Neuronal stem cell (in vitro differentiated cells): ENCODE data around the gene INTS3.

ENCODE experiments used
- DNase-seq: peaks from one replicate; pipeline ENCODE4 v3.0.0-alpha.2; 2013; ENCODE audit warnings: low spot score
- H2AFZ ChIP-seq: one replicate; pipeline ENCODE4 v1.6.1; 2013; ENCODE audit warnings: mild to moderate bottlenecking, low read length, inconsistent platforms
- H2AK5ac ChIP-seq: 2 replicates; pipeline ENCODE4 v1.6.1; 2013; ENCODE audit warnings: low read depth, mild to moderate bottlenecking, inconsistent platforms, low read length, moderate library complexity, mixed read lengths
- H2BK120ac ChIP-seq: 2 replicates; pipeline ENCODE4 v1.6.1; 2013; ENCODE audit warnings: low read depth, mild to moderate bottlenecking, inconsistent platforms, low read length, moderate library complexity, mixed read lengths
- H2BK12ac ChIP-seq: one replicate; pipeline ENCODE4 v1.6.1; 2013; ENCODE audit warnings: low read length, inconsistent platforms
- H2BK15ac ChIP-seq: 2 replicates; pipeline ENCODE4 v1.6.1; 2013; ENCODE audit warnings: mild to moderate bottlenecking, low read length, inconsistent platforms, mixed read lengths
- H2BK5ac ChIP-seq: one replicate; pipeline ENCODE4 v1.6.1; 2013; ENCODE audit warnings: inconsistent platforms, mild to moderate bottlenecking, low read length, moderate library complexity
- H3K14ac ChIP-seq: one replicate; pipeline ENCODE4 v1.6.1; 2013; ENCODE audit warnings: low read length, inconsistent platforms
- H3K18ac ChIP-seq: 2 replicates; pipeline ENCODE4 v1.6.1; 2013; ENCODE audit warnings: low read length, inconsistent platforms
- H3K23ac ChIP-seq: 2 replicates; pipeline ENCODE4 v1.6.1; 2013; ENCODE audit warnings: low read depth, mild to moderate bottlenecking, mixed read lengths, low read length, inconsistent platforms; ENCODE audit not compliant: poor library complexity
- H3K27ac ChIP-seq: replicated peaks from 3 replicates; pipeline ENCODE4 v1.5.1; 2013; ENCODE audit warnings: low read length, inconsistent platforms
- H3K27me3 ChIP-seq, 3 experiments: 2 replicates each; pipeline ENCODE4 v1.6.1; 2013; ENCODE audit warnings: low read length in 3 of 3, mild to moderate bottlenecking in 2 of 3, inconsistent platforms in 1 of 3, low read depth in 1 of 3, mixed read lengths in 1 of 3, moderate library complexity in 1 of 3; ENCODE audit not compliant: control insufficient read depth in 3 of 3, insufficient read depth in 3 of 3
- H3K36me3 ChIP-seq, 2 donors: replicated peaks in 1 of 2; 2 replicates each; pipeline ENCODE4 v1.6.1; 2013; ENCODE audit warnings: low read length in 2 of 2; ENCODE audit not compliant: control insufficient read depth in 2 of 2, insufficient read depth in 2 of 2
- H3K4ac ChIP-seq: 2 replicates; pipeline ENCODE4 v1.6.1; 2013; ENCODE audit warnings: inconsistent platforms, mild to moderate bottlenecking, low read length, moderate library complexity
- H3K4me1 ChIP-seq, 2 donors: 1 replicate in 1 of 2; 2 replicates in 1 of 2; pipeline ENCODE4 v1.6.1; 2013; ENCODE audit warnings: low read length in 2 of 2, low read depth in 1 of 2; ENCODE audit not compliant: control insufficient read depth in 2 of 2, insufficient read depth in 1 of 2
- H3K4me2 ChIP-seq: one replicate; pipeline ENCODE4 v1.6.1; 2013; ENCODE audit warnings: mild to moderate bottlenecking, low read length, inconsistent platforms; ENCODE audit not compliant: insufficient read depth, poor library complexity, severe bottlenecking
- H3K4me3 ChIP-seq, 2 donors: 2 replicates each; pipeline ENCODE4 v1.5.1; 2013; ENCODE audit warnings: low read length in 2 of 2, mild to moderate bottlenecking in 2 of 2, inconsistent platforms in 1 of 2, moderate library complexity in 1 of 2
- H3K79me1 ChIP-seq: one replicate; pipeline ENCODE4 v1.6.1; 2013; ENCODE audit warnings: low read depth, mild to moderate bottlenecking, inconsistent platforms, low read length, moderate library complexity
- H3K9ac ChIP-seq: one replicate; pipeline ENCODE4 v1.6.1; 2013; ENCODE audit warnings: mild to moderate bottlenecking, low read depth, low read length, inconsistent platforms; ENCODE audit not compliant: poor library complexity
- H3K9me3 ChIP-seq, 2 donors: replicated peaks in 1 of 2; 2 replicates each; pipeline versions ENCODE3 to v1.6.1; 2013; ENCODE audit warnings: low read length in 2 of 2, mild to moderate bottlenecking in 2 of 2, inconsistent platforms in 1 of 2, low read depth in 1 of 2, mixed read lengths in 1 of 2, moderate library complexity in 1 of 2; ENCODE audit not compliant: control insufficient read depth in 2 of 2, insufficient read depth in 1 of 2
- H4K8ac ChIP-seq: one replicate; pipeline ENCODE4 v1.6.1; 2013; ENCODE audit warnings: low read depth, mild to moderate bottlenecking, inconsistent platforms, low read length, moderate library complexity
- H4K91ac ChIP-seq: one replicate; pipeline ENCODE4 v1.6.1; 2013; ENCODE audit warnings: low read length, low read depth, mild to moderate bottlenecking, inconsistent platforms; ENCODE audit not compliant: poor library complexity
- WGBS, 2 donors: extraction: QIAGEN DNeasy Blood & Tissue Kit; methylation state at CpG; one replicate each; pipeline ENCODE4 v1.1.7; 2013; ENCODE audit warnings: missing lambda C conversion rate in 2 of 2, mixed read lengths in 1 of 2; ENCODE audit not compliant: insufficient read length in 2 of 2, insufficient replicate concordance in 1 of 2; ENCODE audit errors: extremely low coverage in 2 of 2; 5-methylcytosine and 5-hydroxymethylcytosine counted together

Gene INTS3

DNA sequence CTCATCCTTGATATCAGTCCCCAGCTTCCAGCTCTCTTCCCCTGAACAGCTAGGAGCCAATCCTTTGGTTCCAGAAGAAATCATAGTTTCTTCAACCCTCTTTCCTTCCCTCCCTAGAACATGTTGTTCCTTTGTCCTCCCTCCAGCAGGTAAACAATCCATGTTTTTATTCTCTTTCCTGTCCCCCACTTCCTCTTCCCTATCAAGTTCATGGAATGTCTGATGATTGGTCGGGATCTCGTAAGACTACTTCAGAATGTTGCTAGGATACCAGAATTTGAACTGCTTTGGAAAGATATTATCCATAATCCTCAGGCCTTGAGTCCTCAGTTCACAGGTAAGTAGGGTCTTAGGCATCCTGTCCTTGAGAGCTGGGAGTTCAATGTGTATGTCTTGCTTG, 24.2 kb downstream of the INTS3 start:
- Histone ChIP-seq H2BK12ac (no peak overlapping the region), H2AFZ (no peak overlapping the region), H3K4ac (no peak overlapping the region), H3K4me3 (no peak overlapping the region), H3K4me1 (peaks cover 0 to 8% of the 10 kb centered on the region in 2 donors), H2AK5ac (no peak overlapping the region), H2BK120ac (no peak overlapping the region), H3K4me2 (no peak overlapping the region), H3K9me3 (no peaks in the 10 kb centered on the region), H2BK15ac (no peak overlapping the region), H3K27ac (no peak overlapping the region), H3K9ac (no peak overlapping the region), H3K27me3 (no peaks in the 10 kb centered on the region), H3K36me3 (peaks cover 24 to 99% of the 10 kb centered on the region in 2 donors), H4K8ac (no peak overlapping the region), H3K23ac (no peak overlapping the region), H4K91ac (no peak overlapping the region), H3K79me1 (no peaks in the 10 kb centered on the region), H3K14ac (no peak overlapping the region), H2BK5ac (no peak overlapping the region), H3K18ac (no peak overlapping the region)
- no peak for DNase-seq
- WGBS, 2 donors = no CpG with 5 or more reads among the region's 2 CpGs

DNA sequence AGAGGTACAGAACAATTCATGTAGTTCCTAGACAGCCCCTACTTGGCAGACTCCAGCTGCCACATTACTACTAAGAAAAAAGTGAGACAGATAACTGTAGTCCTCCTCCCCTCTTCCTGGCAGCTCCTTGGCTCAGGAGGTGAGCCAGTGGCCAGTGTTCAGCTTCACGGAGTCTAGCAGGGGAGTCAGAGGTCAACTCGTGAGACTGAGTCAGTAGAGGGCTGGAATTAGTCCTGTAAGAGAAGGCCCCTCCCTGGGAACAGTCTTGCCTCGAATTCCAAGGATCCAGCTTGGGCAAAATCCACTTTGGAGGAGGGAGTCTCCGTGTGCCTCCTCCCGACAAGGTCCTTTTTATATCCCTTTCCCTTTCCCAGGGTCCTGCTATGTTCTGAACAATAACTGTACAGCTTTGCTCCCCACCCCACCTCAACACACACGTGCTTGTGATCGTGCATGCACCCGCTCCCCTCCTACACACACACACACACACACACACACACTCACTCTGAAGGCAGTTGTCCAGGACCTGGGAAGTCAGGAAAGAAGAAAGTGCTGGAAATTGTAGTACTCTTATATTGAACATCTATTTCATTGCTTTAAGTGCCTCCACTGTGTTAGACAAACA, 24.8 kb downstream of the INTS3 start:
- no peak overlapping the region for H3K4me2 ChIP-seq
- no peak overlapping the region for H3K18ac ChIP-seq
- no peak overlapping the region for H3K4ac ChIP-seq
- H3K79me1 ChIP-seq = no peaks in the 10 kb centered on the region
- no peaks in the 10 kb centered on the region for H3K9me3 ChIP-seq
- H3K14ac ChIP-seq = no peak overlapping the region
- H2AFZ ChIP-seq = no peak overlapping the region
- H3K27ac ChIP-seq = no peak overlapping the region
- H2BK120ac ChIP-seq = no peak overlapping the region
- no peak overlapping the region for H2BK5ac ChIP-seq
- H2AK5ac ChIP-seq = no peak overlapping the region
- H4K91ac ChIP-seq = no peak overlapping the region
- no CpG with 5 or more reads among the region's 8 CpGs for WGBS, 2 donors
- no peak overlapping the region for H3K23ac ChIP-seq
- no peak for DNase-seq
- H4K8ac ChIP-seq = no peak overlapping the region
- H3K4me1 ChIP-seq = peaks cover 0 to 10% of the 10 kb centered on the region in 2 donors
- H3K36me3 ChIP-seq = peaks cover 27 to 99% of the 10 kb centered on the region in 2 donors
- H2BK15ac ChIP-seq = no peak overlapping the region
- H3K9ac ChIP-seq = no peak overlapping the region
- no peaks in the 10 kb centered on the region for H3K27me3 ChIP-seq
- no peak overlapping the region for H3K4me3 ChIP-seq
- no peak overlapping the region for H2BK12ac ChIP-seq

DNA sequence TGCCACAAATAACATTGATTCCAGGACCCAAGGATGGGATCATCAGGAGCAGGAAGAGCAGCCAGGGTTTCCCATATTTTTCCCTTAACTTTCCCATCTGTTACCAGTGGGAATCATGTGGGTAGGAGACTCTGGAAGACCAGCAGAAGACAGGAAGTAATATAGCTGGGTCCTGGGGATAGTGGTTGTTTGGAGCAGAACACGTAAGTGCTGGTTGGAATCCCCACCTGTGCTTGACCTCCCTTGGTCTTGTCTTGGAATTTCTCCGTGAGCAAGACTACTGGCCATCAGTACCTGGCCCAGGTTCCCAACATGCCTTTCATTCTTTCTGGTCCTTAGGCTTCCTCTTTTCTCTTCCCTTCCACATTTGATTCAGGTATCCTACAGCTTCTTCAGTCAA, 26.4 kb downstream of the INTS3 start:
- no peak overlapping the region for H2BK120ac ChIP-seq
- H3K36me3 ChIP-seq = peaks cover 31 to 99% of the 10 kb centered on the region in 2 donors
- H3K4me1 ChIP-seq = peaks cover 0 to 14% of the 10 kb centered on the region in 2 donors
- H2AK5ac ChIP-seq = no peak overlapping the region
- H2BK12ac ChIP-seq = no peak overlapping the region
- no peak overlapping the region for H2AFZ ChIP-seq
- no peak overlapping the region for H3K4me2 ChIP-seq
- H2BK5ac ChIP-seq = no peak overlapping the region
- no peak overlapping the region for H3K23ac ChIP-seq
- no peak for DNase-seq
- no peak overlapping the region for H2BK15ac ChIP-seq
- no peak overlapping the region for H3K14ac ChIP-seq
- no peaks in the 10 kb centered on the region for H3K27me3 ChIP-seq
- no peak overlapping the region for H3K4me3 ChIP-seq
- H3K79me1 ChIP-seq = no peaks in the 10 kb centered on the region
- no peak overlapping the region for H3K27ac ChIP-seq
- no peak overlapping the region for H4K8ac ChIP-seq
- no peak overlapping the region for H3K4ac ChIP-seq
- no peaks in the 10 kb centered on the region for H3K9me3 ChIP-seq
- no peak overlapping the region for H3K9ac ChIP-seq
- no peak overlapping the region for H3K18ac ChIP-seq
- no CpG with 5 or more reads among the region's 2 CpGs for WGBS, 2 donors
- H4K91ac ChIP-seq = no peak overlapping the region

DNA sequence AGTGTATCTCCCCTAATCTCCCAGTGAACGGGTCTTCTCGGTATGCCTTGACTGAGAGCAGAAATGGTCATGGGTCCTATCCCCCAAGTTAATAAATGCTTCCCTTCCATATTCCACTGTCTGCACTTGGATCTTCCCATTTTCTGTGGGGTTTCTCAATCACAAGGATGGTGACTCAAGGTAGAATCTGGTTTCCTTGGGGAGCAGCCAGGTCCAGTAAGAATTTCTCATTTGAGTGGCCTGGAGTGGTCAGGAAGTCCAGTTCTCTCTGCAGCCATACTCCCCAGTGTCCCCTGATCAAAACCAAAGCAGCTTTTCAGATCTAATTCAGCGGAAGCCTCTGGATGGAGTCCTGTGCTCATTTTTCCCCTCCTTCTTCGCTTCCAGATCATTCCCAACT, 32.6 kb downstream of the INTS3 start:
- Histone ChIP-seq H2BK5ac (no peak overlapping the region), H3K79me1 (no peaks in the 10 kb centered on the region), H3K27me3 (no peaks in the 10 kb centered on the region), H2AK5ac (no peak overlapping the region), H3K36me3 (peaks cover 40 to 98% of the 10 kb centered on the region in 2 donors), H3K9me3 (no peaks in the 10 kb centered on the region), H3K4ac (no peak overlapping the region), H2BK15ac (no peak overlapping the region), H3K4me3 (no peak overlapping the region), H2BK12ac (no peak overlapping the region), H2AFZ (no peak overlapping the region), H3K27ac (no peak overlapping the region), H3K9ac (no peak overlapping the region), H4K91ac (no peak overlapping the region), H3K18ac (no peak overlapping the region), H3K4me2 (no peak overlapping the region), H2BK120ac (no peak overlapping the region), H3K4me1 (peaks cover 0 to 7% of the 10 kb centered on the region in 2 donors), H3K14ac (no peak overlapping the region), H3K23ac (no peak overlapping the region), H4K8ac (no peak overlapping the region)
- no peak for DNase-seq
- WGBS, 2 donors = no CpG with 5 or more reads among the region's 4 CpGs
